HEK293 (cell line): ENCODE measurements around the gene MGST2.

ENCODE experiments used
- CTCF ChIA-PET: fragments of 350-600 bp; formaldehyde crosslinking; extraction: SDS; loops from one replicate; lab custom pipeline; 2021; ENCODE audit warnings: antibody characterized with exemption; lab: Yijun Ruan, JAX
- POLR2A ChIA-PET: fragments of 300-600 bp; formaldehyde crosslinking; extraction: SDS; loops from one replicate; lab custom pipeline; 2020; ENCODE audit warnings: antibody characterized with exemption, inconsistent platforms; lab: Yijun Ruan, JAX
- H3K27ac ChIP-seq: fragments of 200-500 bp; sonication (Bioruptor generic); 2 replicates; pipeline ENCODE4 v1.5.1; 2014; ENCODE audit warnings: low read depth, low read length, control low read depth, inconsistent platforms; ENCODE audit errors: extremely low read depth
- H3K36me3 ChIP-seq, 2 experiments: fragments of 200-500 bp in 1 of 2; sonication (Bioruptor generic) in 1 of 2; 1 replicate in 1 of 2; 2 replicates in 1 of 2; pipeline ENCODE4 v1.5.1; 2014 to 2017; ENCODE audit warnings: inconsistent platforms in 2 of 2, low read length in 2 of 2; ENCODE audit not compliant: control insufficient read depth in 2 of 2, insufficient read depth in 1 of 2
- H3K4me1 ChIP-seq: fragments of 200-500 bp; sonication (Bioruptor generic); 2 replicates; pipeline ENCODE4 v1.5.1; 2014; ENCODE audit warnings: mild to moderate bottlenecking, low read length, inconsistent platforms; ENCODE audit not compliant: control insufficient read depth, insufficient read depth
- H3K4me3 ChIP-seq: 2 replicates; pipeline ENCODE4 v1.5.1; 2011; ENCODE audit warnings: low read depth, mild to moderate bottlenecking, control low read depth, low read length, moderate library complexity
- H3K9me3 ChIP-seq: fragments of 200-500 bp; sonication (Bioruptor generic); 2 replicates; pipeline ENCODE4 v1.5.1; 2014; ENCODE audit warnings: low read depth, low read length, inconsistent platforms; ENCODE audit not compliant: control insufficient read depth, insufficient read depth
- BCL6B ChIP-seq: fragments of 450-650 bp; formaldehyde crosslinking; IDR thresholded peaks from 2 replicates; pipeline ENCODE4 v1.5.1; 2017; ENCODE audit warnings: missing biosample characterization, missing genetic modification characterization
- GLI2 ChIP-seq: fragments of 450-650 bp; formaldehyde crosslinking; IDR thresholded peaks from 2 replicates; pipeline ENCODE4; 2017; ENCODE audit warnings: missing biosample characterization, missing genetic modification characterization, low read depth, borderline replicate concordance
- INSM2 ChIP-seq: fragments of 450-650 bp; formaldehyde crosslinking; IDR thresholded peaks from 2 replicates; pipeline ENCODE4 v1.5.1; 2016; ENCODE audit warnings: missing biosample characterization, missing genetic modification characterization
- KLF17 ChIP-seq: fragments of 450-650 bp; formaldehyde crosslinking; IDR thresholded peaks from 2 replicates; pipeline ENCODE4 v1.5.1; 2016; ENCODE audit warnings: missing biosample characterization, missing genetic modification characterization
- KLF8 ChIP-seq: fragments of 450-650 bp; formaldehyde crosslinking; IDR thresholded peaks from 2 replicates; pipeline ENCODE4 v1.5.1; 2016; ENCODE audit warnings: missing biosample characterization, missing genetic modification characterization
- PRDM4 ChIP-seq: fragments of 450-650 bp; formaldehyde crosslinking; IDR thresholded peaks from 2 replicates; pipeline ENCODE4 v1.5.1; 2017; ENCODE audit warnings: missing biosample characterization, missing genetic modification characterization
- SP7 ChIP-seq: fragments of 450-650 bp; formaldehyde crosslinking; IDR thresholded peaks from 2 replicates; pipeline ENCODE4 v1.5.1; 2016; ENCODE audit warnings: missing biosample characterization, missing genetic modification characterization
- ZBTB26 ChIP-seq: fragments of 450-650 bp; formaldehyde crosslinking; optimal IDR thresholded peaks from 2 replicates; pipeline ENCODE3; 2016; ENCODE audit warnings: missing biosample characterization, mild to moderate bottlenecking, missing genetic modification characterization
- ZNF114 ChIP-seq: fragments of 450-650 bp; formaldehyde crosslinking; IDR thresholded peaks from 2 replicates; pipeline ENCODE4 v1.5.0; 2017; ENCODE audit warnings: missing biosample characterization, missing genetic modification characterization
- ZNF280C ChIP-seq: fragments of 450-650 bp; formaldehyde crosslinking; IDR thresholded peaks from 2 replicates; pipeline ENCODE4 v1.5.1; 2016; ENCODE audit warnings: missing biosample characterization, missing genetic modification characterization
- ZNF561 ChIP-seq: fragments of 450-650 bp; IDR thresholded peaks from 2 replicates; pipeline ENCODE4 v1.5.1; 2018; ENCODE audit warnings: missing biosample characterization, missing genetic modification characterization, borderline replicate concordance
- ZNF654 ChIP-seq: fragments of 450-650 bp; formaldehyde crosslinking; IDR thresholded peaks from 2 replicates; pipeline ENCODE4 v1.5.1; 2016; ENCODE audit warnings: low read depth, missing biosample characterization, missing genetic modification characterization
- ZNF660 ChIP-seq: fragments of 450-650 bp; IDR thresholded peaks from 2 replicates; pipeline ENCODE4 v1.5.1; 2018; ENCODE audit warnings: missing biosample characterization, mild to moderate bottlenecking, missing genetic modification characterization
- ZNF747 ChIP-seq: fragments of 450-650 bp; formaldehyde crosslinking; IDR thresholded peaks from 2 replicates; pipeline ENCODE4 v1.5.1; 2016; ENCODE audit warnings: missing biosample characterization, missing genetic modification characterization
- ZSCAN23 ChIP-seq: fragments of 450-650 bp; formaldehyde crosslinking; IDR thresholded peaks from 2 replicates; pipeline ENCODE4 v1.5.1; 2016; ENCODE audit warnings: missing biosample characterization, missing genetic modification characterization
- TF ChIP-seq, protein P1 (sequence below): fragments of 450-650 bp; formaldehyde crosslinking; IDR thresholded peaks from 2 replicates; pipeline ENCODE4 v1.5.1; 2016; ENCODE audit warnings: missing biosample characterization, missing genetic modification characterization

The MGST2 gene

DNA sequence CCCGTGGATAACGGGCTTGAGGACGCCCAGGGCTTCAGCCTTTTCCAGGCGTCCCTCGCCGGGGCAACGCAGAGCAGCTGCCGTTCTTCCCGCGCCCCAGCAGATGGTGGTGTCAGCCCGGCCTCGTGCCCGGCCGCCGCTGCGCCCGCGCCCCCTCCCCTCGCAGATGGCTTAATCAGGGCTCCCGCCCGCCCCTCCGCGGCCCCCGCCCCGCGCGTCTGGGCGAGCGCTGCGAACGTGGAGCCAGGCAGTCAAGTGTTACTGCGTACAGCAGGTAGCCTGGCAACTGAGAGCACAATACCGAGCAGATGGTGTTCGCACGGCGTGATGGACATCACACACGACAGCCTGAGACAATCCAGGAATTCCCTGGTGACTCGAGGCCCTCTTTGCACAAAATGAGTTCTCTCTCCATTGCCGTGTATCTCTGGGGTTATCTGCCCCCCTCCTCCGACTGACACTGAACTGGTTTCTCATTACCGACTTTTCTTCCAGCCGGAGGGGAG is 69.3 kb downstream of the MGST2 start (continued):
- TF ChIP-seq, protein P1, sequence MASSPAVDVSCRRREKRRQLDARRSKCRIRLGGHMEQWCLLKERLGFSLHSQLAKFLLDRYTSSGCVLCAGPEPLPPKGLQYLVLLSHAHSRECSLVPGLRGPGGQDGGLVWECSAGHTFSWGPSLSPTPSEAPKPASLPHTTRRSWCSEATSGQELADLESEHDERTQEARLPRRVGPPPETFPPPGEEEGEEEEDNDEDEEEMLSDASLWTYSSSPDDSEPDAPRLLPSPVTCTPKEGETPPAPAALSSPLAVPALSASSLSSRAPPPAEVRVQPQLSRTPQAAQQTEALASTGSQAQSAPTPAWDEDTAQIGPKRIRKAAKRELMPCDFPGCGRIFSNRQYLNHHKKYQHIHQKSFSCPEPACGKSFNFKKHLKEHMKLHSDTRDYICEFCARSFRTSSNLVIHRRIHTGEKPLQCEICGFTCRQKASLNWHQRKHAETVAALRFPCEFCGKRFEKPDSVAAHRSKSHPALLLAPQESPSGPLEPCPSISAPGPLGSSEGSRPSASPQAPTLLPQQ (tag by site-specific recombination): peak; percentile 47; the same call in 1 of the 2 replicates
- TF ChIP-seq PRDM4: peak; percentile 51; the same call in 1 of the 2 replicates
- TF ChIP-seq BCL6B (tag by site-specific recombination): no peak
- peak; percentile 76 for TF ChIP-seq ZBTB26 (tag by site-specific recombination)
- TF ChIP-seq KLF8 (tag by site-specific recombination): peak; percentile 53; the same call in 1 of the 2 replicates
- 0 out of 2 replicates have a peak, but pooled peaks have one; percentile 41 for TF ChIP-seq ZNF561 (tag by site-specific recombination)
- peak; percentile 47; the same call in 1 of the 2 replicates for TF ChIP-seq SP7 (tag by site-specific recombination)
- TF ChIP-seq KLF17 (tag by site-specific recombination): peak; percentile 32; the same call in 1 of the 2 replicates
- TF ChIP-seq ZSCAN23: no peak
- TF ChIP-seq ZNF747 (tag by site-specific recombination): no peak
- no peak for TF ChIP-seq INSM2
- peak; percentile 51 for TF ChIP-seq ZNF654 (tag by site-specific recombination)
- 0 out of 2 replicates have a peak, but pooled peaks have one; percentile 58 for TF ChIP-seq ZNF660 (tag by site-specific recombination)

- no peaks in the 10 kb centered on the region for H3K36me3 ChIP-seq
- no peak overlapping the region for H3K27ac ChIP-seq
- POLR2A ChIA-PET: no interaction called here
- CTCF ChIA-PET: interaction anchor here (0.7 to 1.1 kb wide), 3 partner anchors 132 to 293 kb away, joined by 3 to 4 read pairs (median 3); no protein-coding TSS in a partner anchor
- H3K4me1 ChIP-seq: peaks cover 5% of the 10 kb centered on the region; the same call in 1 of the 2 replicates
- H3K9me3 ChIP-seq: no peaks in the 10 kb centered on the region
- TF ChIP-seq GLI2 (tag by site-specific recombination): no peak
- no peak for TF ChIP-seq ZNF280C (tag by site-specific recombination)
- no peak for TF ChIP-seq ZNF114 (tag by site-specific recombination)
- no peak overlapping the region for H3K4me3 ChIP-seq
Observed at GRCh38 chr4:139735381-139736273, 70.0 kb downstream of the MGST2 start.
